HepG2 (cell line): ENCODE measurements around the gene CSTPP1. TPM values are rescaled to one million over a fixed set of nuclear protein-coding genes. Genes with fewer than 3 reads are reported as not detected.

ENCODE experiments used
- ATAC-seq: fragments of 200-7000 bp; cut with Tn5 transposase; 3 replicates; pipeline ENCODE4 v1.9.1; 2020; ENCODE audit warnings: mild to moderate bottlenecking, moderate library complexity
- BruUV-seq: library from RNA; stranded (reverse); fragments of 400-500 nt; replicated peaks from 2 replicates; lab custom pipeline; 2021; lab: Mats Ljungman, UMichigan
- CTCF ChIA-PET: fragments of 300-600 bp; formaldehyde crosslinking; extraction: SDS; loops from one replicate; lab custom pipeline; 2021; ENCODE audit warnings: low total read pairs, inconsistent platforms, low intra/inter-chr PET ratio; lab: Yijun Ruan, JAX
- POLR2A ChIA-PET: fragments of 350-600 bp; sonication (Branson Sonifier 250); formaldehyde crosslinking; loops from one replicate; lab custom pipeline; 2020; ENCODE audit warnings: antibody characterized with exemption, inconsistent platforms; lab: Yijun Ruan, JAX
- DNase-seq: peaks from one replicate; pipeline ENCODE4 v3.0.0-alpha.2; 2015; ENCODE audit warnings: low spot score
- FAIRE-seq: peaks from 3 replicates; lab custom pipeline; 2011; peaks lifted over from hg19 to GRCh38; lab: Jason Lieb, UNC
- H2AFZ ChIP-seq: one replicate; pipeline ENCODE4 v1.6.1; 2011; ENCODE audit warnings: low read length, inconsistent platforms
- H3K27ac ChIP-seq: fragments of 300-600 bp; 3 replicates; pipeline ENCODE4 v1.8.0; 2011; ENCODE audit warnings: mixed run types, mild to moderate bottlenecking, mixed read lengths, low read length, inconsistent platforms; ENCODE audit not compliant: insufficient read depth; ENCODE audit errors: extremely low read length
- H3K27me3 ChIP-seq, 2 experiments: fragments of 200-600 bp in 1 of 2; 2 replicates in 1 of 2; 3 replicates in 1 of 2; pipeline versions ENCODE4 v1.6.0 to v1.8.0; 2011; ENCODE audit warnings: low read length in 2 of 2, mild to moderate bottlenecking in 2 of 2, moderate library complexity in 2 of 2, inconsistent platforms in 1 of 2; ENCODE audit not compliant: insufficient read depth in 2 of 2, control insufficient read depth in 1 of 2
- H3K36me3 ChIP-seq, 2 experiments: fragments of 200-600 bp in 1 of 2; replicated peaks in 1 of 2; 2 replicates in 1 of 2; 3 replicates in 1 of 2; pipeline versions ENCODE4 v1.5.1 to v1.8.0; 2011; ENCODE audit warnings: low read length in 2 of 2, inconsistent platforms in 1 of 2; ENCODE audit not compliant: insufficient read depth in 2 of 2, control insufficient read depth in 1 of 2
- H3K4me1 ChIP-seq: 2 replicates; pipeline ENCODE4 v1.5.1; 2012; ENCODE audit warnings: low read length, inconsistent platforms; ENCODE audit not compliant: insufficient read depth
- H3K4me2 ChIP-seq: 2 replicates; pipeline ENCODE4 v1.6.0; 2011; ENCODE audit warnings: low read depth, low read length, inconsistent platforms
- H3K4me3 ChIP-seq, 3 experiments: fragments of 200-600 bp in 1 of 3; sonication (generic), shearing (Covaris generic) in 1 of 3; replicated peaks in 1 of 3; 2 replicates each; pipeline ENCODE4 v1.5.1; 2011 to 2016; ENCODE audit warnings: low read length in 3 of 3, inconsistent platforms in 2 of 3, low read depth in 2 of 3, mild to moderate bottlenecking in 2 of 3, control low read depth in 1 of 3, mixed read lengths in 1 of 3; ENCODE audit not compliant: insufficient read depth in 1 of 3
- H3K79me2 ChIP-seq: one replicate; pipeline ENCODE4 v1.6.1; 2011; ENCODE audit warnings: low read length, inconsistent platforms; ENCODE audit not compliant: insufficient read depth
- H3K9ac ChIP-seq: 2 replicates; pipeline ENCODE4 v1.6.0; 2011; ENCODE audit warnings: mild to moderate bottlenecking, low read depth, low read length, inconsistent platforms; ENCODE audit not compliant: insufficient read depth
- H3K9me3 ChIP-seq: 2 replicates; pipeline ENCODE4 v1.5.1; 2012; ENCODE audit warnings: mild to moderate bottlenecking, low read length
- H4K20me1 ChIP-seq: 2 replicates; pipeline ENCODE4 v1.6.0; 2011; ENCODE audit warnings: inconsistent platforms, mild to moderate bottlenecking, low read length, moderate library complexity; ENCODE audit not compliant: insufficient read depth
- GATAD2A ChIP-seq: IDR thresholded peaks from 2 replicates; pipeline ENCODE4 v1.6.1; 2016
- SMC3 ChIP-seq: IDR thresholded peaks from 2 replicates; pipeline ENCODE4 v1.6.1; 2011; ENCODE audit warnings: low read length, improper control_type of control experiment
- STAG1 ChIP-seq: sonication (generic); formaldehyde crosslinking; IDR thresholded peaks from 2 replicates; pipeline ENCODE4 v1.4.0; 2020; ENCODE audit warnings: missing genetic modification reagents
- ZNF3 ChIP-seq: IDR thresholded peaks from 2 replicates; pipeline ENCODE4 v1.7.0; 2017; ENCODE audit warnings: inconsistent platforms
- ZNF564 ChIP-seq: sonication (generic); formaldehyde crosslinking; IDR thresholded peaks from 2 replicates; pipeline ENCODE4 v1.8.1; 2023; ENCODE audit warnings: mild to moderate bottlenecking, missing genetic modification reagents
- WGBS: methylation state at CpG from one replicate; pipeline ENCODE4 v1.1.6; 2017; ENCODE audit warnings: low lambda C conversion rate; 5-methylcytosine and 5-hydroxymethylcytosine counted together
- in situ Hi-C: cut with HindIII; loops from 2 replicates; pipeline ENCODE4 v1.10.0; 2017; ENCODE audit warnings: low pct_unique_long_range_greater_than_20kb; ENCODE audit not compliant: extremely low pct_ligation_motif_present
- intact Hi-C: fragments of 100-400 bp; cut with micrococcal nuclease; formaldehyde crosslinking; loops from one replicate; pipeline ENCODE4 v1.10.0; 2022; ENCODE audit not compliant: unreplicated experiment
- polyA plus RNA-seq, 8 experiments: library from polyadenylated mRNA; depleted of rRNA in 3 of 8; stranded (reverse) in 7 of 8; unstranded in 1 of 8; fragments of >200 nt; fragmentation: Illumina TruSeq in 4 of 8; extraction: Trizol in 4 of 8; gene quantifications; 2 replicates each; pipeline versions ENCODE4 v1.2.1 to v1.2.3, GENCODE V29; 2011 to 2016; ENCODE audit warnings: low read depth in 4 of 8, missing spikeins in 1 of 8, mixed read lengths in 1 of 8; ENCODE audit not compliant: insufficient read depth in 1 of 8
- total RNA-seq, 5 experiments: library from RNA; depleted of rRNA; stranded (reverse); fragments of >200 nt; fragmentation: Illumina TruSeq; extraction: Trizol; gene quantifications; 2 replicates each; pipeline ENCODE4 v1.2.3, GENCODE V29; 2016; ENCODE audit warnings: low read depth in 1 of 5
- TF ChIP-seq, protein P1 (sequence below): sonication (generic); formaldehyde crosslinking; IDR thresholded peaks from 2 replicates; pipeline ENCODE4 v1.5.0; 2020; ENCODE audit warnings: mild to moderate bottlenecking, missing genetic modification reagents, moderate library complexity

CSTPP1 gene
- total and polyA plus RNA-seq, 2 of the 13 experiments (the other 11 are each of a cell fraction or from before 2014, with no cell fraction given), result 12.3 to 14.6 TPM

DNA sequence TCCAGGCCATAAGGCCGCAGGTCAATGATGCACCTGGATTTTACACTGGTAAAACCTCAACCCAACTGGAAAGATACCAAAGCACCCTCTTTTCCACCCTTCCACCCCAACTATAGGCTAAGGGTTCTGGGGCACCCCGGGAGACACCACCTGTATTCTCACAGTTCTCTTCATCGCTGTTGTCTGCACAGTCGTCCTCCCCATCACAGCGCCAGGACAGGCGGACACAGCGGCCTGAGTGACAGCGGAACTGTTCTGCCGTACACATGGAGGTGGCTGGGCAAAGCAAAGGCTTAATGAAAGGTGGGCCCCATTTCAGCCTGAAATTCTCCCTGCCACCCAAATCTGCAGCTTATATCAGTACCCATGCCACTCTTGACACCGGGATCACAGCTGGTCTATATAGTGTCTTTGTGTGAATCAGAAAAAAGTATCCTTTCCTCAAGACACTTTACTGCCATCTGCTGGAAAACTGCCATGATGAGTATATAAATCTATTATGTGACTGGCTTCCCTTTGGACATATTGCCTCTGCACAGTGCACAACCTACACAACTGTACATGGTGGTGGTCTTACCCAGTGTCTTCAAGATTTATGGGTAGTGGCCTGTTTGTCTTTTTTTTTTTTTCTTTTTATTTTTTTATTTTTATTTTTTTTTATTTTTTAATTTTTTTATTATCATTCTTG, 39.7 kb upstream of the CSTPP1 start:
- ATAC-seq, result peak; percentile 50
- Histone ChIP-seq H3K4me1 (no peaks in the 10 kb centered on the region), H4K20me1 (no peaks in the 10 kb centered on the region), H3K4me2 (no peak overlapping the region), H3K9me3 (no peaks in the 10 kb centered on the region), H2AFZ (no peak overlapping the region), H3K27me3 (no peaks in the 10 kb centered on the region), H3K27ac (no peak overlapping the region), H3K36me3 (peaks cover 17 to 47% of the 10 kb centered on the region in 2 experiments; a peak in 4 of 5 replicates), H3K4me3 (no peak overlapping the region), H3K9ac (no peak overlapping the region), H3K79me2 (no peaks in the 10 kb centered on the region)
- FAIRE-seq, result no peak
- ChIA-PET CTCF (no interaction called here), POLR2A (no interaction called here)
- peak; percentile 52 for DNase-seq
- in situ Hi-C loops, result no loop called here
- TF ChIP-seq GATAD2A (CRISPR knock-in tag) (no peak), STAG1 (CRISPR knock-in tag) (peak; percentile 36), ZNF3 (CRISPR knock-in tag) (peak; percentile 82), SMC3 (peak; percentile 17; the same call in 1 of the 2 replicates), ZNF564 (no peak)
- TF ChIP-seq, protein P1, sequence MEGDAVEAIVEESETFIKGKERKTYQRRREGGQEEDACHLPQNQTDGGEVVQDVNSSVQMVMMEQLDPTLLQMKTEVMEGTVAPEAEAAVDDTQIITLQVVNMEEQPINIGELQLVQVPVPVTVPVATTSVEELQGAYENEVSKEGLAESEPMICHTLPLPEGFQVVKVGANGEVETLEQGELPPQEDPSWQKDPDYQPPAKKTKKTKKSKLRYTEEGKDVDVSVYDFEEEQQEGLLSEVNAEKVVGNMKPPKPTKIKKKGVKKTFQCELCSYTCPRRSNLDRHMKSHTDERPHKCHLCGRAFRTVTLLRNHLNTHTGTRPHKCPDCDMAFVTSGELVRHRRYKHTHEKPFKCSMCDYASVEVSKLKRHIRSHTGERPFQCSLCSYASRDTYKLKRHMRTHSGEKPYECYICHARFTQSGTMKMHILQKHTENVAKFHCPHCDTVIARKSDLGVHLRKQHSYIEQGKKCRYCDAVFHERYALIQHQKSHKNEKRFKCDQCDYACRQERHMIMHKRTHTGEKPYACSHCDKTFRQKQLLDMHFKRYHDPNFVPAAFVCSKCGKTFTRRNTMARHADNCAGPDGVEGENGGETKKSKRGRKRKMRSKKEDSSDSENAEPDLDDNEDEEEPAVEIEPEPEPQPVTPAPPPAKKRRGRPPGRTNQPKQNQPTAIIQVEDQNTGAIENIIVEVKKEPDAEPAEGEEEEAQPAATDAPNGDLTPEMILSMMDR, result peak; percentile 49
- TSS peak; percentile 49 for BruUV-seq
- intact Hi-C loops, result no loop called here
- 95% methylated on average over 10 of the region's 10 CpGs for WGBS
